ENCODE data around the gene NLRP6.
"Not testable (repeated sequence)": the region's sequence is repeated elsewhere in the genome, so short reads cannot be mapped to it uniquely, and the experiment has no call there.

Gene NLRP6

DNA sequence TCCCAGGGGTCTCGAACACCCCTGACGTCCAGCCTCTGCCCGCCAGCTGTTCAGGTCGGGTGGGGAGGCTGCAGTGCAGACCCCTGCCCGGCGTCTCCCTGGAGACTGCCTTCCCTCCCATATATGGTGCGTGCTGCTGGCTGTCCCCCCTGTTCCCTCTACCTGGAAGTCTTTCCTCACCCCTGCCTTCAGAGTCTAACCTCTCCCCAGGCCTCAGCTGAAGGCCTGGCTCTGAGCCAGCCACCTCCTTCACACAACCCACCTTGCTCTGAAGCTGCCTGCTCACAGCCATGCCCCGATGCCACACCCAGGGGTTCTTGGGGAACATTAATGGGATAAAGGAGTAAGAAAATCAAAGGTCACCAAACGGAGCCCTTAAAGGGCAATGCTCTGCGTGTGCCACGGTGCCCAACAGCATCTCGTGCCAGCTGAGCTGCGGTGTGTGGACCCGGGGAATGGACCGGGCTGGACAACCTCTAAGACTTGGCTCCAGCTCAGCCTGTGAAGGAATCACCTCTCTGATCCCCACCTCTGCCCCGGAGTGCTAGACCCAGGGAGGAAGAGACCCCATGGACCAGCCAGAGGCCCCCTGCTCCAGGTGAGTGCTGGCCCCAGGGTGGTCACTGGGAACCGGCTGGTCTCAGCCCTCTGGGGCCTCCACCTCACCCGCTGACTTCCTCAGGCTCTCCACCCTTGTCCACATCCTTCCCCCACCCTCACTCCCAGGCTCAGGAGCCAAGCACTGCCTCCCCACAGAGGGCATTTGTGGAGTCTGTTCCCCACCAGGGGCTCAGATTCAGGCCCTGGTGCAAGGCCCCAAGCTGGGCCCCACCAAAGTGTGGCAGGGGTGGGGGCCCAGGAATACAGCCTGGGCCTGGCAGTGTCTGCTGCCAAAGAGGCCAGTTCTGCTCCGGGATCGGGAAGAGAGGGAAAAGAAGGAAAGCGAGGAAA is at the start of gene NLRP6:
Gene NLRP6 (plus strand): TSS at position 407 of the 951 bp plus-strand sequence. CDS start 163 bp downstream, at position 570.
- DNase-seq (ENCODE audit: low read depth), result no peak

DNA sequence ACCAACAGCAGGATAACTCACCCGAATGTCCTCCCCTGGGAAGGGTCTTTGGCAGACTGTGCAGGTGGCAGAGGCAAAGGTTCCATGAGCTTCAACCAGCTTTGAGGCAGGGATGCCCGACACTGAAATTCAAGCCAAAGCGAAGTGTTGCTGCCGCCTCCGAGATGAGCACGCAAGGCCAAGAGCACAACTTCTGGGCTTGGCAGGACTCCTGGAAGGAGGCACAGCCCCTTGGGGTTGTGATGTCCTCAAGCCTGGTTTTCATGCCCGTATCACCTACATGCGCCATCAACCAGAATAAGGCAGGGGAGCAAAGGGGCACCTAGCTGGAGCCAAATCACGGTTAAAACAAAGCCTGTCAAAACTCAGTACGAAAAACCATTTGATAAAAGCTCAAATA is 47.8 kb upstream of the NLRP6 start:
- DNase-seq (ENCODE audit: low read depth), result no peak

DNA sequence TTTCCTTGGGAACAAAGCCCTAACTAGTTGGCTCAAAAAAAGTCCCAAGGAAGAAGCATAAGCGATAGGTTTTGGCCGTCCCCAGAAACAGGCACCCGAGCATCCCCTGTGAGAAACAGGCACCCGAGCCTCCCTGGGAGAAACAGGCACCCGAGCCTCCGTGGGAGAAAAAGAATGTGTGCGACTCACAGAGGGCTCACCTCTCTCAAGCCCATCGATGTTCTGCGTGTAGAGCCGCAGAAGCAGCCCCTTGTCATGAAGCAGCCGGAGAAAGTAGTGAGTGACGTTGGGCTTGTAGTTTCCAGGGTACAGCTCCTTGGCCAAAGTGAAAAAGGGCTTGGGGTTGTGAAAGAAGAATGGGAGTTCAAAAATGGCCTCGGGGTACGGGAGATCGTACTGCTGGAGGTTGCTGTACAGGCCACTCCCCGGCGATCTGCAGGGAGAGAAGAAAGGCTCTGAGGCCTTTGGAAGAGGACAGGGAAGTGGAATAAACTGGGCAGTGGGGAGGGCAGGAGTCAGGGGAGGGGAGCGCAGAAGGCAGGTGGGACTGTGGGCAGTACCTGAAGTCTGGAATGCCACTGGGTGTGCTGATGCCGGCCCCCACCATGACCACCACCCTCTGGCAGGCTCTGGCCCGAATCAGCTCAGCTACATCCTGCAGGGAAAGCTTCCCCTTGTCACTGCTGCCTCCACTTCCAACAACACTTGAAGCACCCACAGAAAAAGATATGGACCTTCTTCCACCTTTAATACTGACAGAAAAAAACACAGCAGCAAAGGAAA is 45.2 kb upstream of the NLRP6 start:
- DNase-seq (ENCODE audit: low read depth), result no peak

DNA sequence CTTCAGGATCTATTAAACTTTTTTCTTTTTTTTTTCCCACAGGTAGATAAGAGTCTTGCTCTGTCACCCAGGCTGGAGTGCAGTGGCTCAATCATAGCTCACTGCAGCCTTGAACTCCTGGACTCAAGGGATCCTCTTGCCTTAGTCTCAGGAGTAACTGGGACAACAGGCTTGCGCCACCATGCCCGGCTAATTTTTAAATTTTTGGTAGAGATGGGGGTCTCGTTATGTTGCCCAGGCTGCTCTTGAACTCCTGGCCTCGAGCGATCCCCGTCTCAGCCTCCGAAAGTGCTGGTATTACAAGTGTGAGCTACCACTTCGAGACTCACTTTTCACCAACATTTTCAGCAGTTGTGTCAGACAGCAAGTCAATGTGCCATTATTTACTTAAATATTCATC is 43.0 kb upstream of the NLRP6 start:
- no peak for DNase-seq (ENCODE audit: low read depth)

DNA sequence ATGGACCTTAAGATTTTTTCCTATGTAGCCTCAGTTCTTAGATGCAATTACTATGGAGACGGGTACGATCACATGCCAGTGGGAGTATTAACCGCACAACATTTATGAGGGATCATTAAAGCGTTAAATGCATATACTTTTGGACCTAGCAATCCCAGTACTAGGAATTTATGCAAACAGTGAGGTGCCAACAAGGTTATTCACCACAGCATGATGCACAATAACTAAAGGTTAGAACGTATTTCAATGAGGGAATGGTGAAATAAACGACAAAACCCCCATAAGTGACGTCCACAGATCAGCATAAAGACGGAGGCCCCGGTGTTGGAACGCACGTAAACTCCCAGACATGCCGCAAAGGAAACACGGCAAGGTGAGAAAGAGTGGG is 42.6 kb upstream of the NLRP6 start:
- no peak for DNase-seq (ENCODE audit: low read depth)

DNA sequence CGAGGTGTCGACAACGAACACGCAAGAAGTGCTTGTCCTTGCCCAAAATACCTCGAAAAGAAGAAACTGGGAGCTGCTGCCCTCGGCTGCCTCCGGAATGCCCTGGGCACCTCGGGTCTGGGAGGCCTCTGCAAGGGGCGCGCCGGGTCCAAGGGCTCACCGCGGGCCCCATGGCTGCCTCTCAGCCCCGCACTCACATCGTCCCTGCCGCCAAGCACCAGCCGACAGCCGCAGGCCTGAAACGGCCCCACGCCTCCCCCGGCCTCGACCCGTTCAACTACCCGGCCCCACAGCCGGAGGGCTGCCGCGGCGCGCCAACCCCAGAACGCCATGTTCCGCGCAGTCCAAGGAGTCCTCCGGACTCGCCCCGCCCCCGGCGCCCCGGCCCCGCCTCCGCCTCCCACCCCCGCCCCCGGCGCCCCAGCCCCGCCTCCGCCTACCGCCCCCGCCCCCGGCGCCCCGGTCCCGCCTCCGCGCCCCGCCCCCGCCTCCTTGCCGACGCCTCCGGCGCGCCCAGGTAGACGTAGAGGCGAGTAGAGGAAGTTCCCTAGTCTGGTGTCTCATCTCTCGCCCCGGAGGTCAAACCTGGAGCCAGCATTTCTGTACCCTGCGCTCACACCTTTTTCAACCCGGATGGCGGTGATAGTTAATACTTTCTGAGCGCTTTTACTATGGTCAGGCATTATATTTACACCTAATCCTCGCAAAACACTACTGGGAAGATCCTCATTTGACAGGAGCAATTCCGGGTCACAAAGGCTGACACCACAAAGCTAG is 42.0 kb upstream of the NLRP6 start, which contains the start of gene SIRT3:
Gene SIRT3 (minus strand): TSS at position 346 of the 777 bp plus-strand sequence. CDS start 14 bp downstream, at position 332.
- no peak for DNase-seq (ENCODE audit: low read depth)

DNA sequence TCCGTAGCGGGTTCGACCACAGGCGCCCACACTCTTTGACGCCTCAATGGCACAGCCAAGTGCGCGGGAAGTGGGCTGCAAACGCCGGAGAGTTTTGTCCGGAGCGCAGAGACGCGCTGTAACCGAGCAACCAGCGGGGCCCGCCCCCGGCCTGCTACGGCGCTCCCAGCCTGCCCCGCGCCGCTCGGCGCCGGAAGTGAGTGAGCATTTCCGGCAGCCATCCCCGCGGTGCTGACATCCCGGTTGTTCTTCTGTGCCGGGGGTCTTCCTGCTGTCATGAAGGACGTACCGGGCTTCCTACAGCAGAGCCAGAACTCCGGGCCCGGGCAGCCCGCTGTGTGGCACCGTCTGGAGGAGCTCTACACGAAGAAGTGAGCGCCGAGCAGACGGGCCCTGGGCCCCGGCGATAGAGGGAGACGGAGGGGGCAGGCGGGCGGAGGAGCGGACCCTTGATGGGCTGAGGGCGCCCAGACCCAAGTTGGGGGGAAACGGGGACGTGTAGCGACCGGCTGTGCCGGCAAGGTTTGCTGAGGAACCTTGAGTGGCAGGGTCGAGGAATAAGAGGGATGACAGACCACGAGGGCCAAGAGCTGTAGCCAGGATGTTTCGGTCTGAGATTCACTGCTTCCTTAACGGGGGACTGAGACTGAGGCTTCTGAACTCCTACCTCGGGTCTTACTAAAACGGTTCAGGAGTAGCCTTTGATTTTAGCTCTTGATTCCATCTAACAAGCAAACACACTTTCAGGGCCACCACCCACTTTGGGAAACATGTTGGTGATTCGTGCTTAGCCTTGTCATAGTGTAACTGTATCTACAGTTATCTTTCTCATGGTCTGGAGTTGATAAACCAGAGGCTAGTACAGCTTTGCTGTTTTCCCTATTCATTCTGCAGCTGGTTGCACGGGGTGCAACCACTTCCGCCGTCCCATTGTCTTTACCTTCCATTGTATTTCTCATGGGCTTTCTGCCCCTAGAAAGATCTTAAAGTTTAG is 41.1 kb upstream of the NLRP6 start, which contains the start of gene PSMD13:
Gene PSMD13 (plus strand): TSS at position 203 of the 994 bp plus-strand sequence. CDS start 74 bp downstream, at position 277.
- DNase-seq (ENCODE audit: low read depth), result no peak

DNA sequence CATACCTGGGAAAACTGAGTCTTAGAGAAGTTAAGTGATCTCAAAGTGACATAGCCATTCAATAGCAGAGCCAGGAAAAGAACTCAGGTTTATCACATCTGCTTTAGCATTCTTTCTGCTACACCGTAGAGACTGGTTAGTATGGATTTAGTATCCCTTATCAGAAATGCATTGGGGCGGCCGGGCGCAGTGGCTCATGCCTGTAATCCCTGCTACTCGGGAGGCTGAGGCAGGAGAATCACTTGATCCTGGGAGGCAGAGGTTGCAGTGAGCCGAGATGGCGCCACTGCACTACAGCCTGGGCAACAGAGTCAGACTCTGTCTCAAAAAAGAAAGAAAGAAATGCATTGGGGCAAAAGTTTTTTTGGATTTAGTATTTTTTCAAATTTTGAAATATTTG is 39.9 kb upstream of the NLRP6 start:
- not testable (repeated sequence) for DNase-seq (ENCODE audit: low read depth)

DNA sequence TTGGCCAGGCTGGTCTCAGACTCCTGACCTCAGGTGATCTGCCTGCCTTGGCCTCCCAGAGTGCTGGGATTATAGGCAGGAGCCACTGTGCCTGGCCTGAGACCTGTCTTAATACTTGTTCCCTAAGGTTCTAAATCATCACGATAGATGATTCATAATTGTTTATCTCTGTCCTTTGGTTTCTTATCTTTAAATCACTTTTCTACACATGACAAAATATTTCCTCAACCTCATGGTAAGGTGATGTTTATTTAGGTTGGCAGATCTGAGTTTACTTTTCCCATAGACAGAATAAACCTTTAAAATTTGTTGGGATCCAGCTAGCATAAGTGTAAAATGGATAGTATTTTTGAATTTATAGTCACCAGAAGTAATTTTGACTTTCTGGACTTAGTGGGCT is 37.9 kb upstream of the NLRP6 start:
- DNase-seq (ENCODE audit: low read depth), result no peak

DNA sequence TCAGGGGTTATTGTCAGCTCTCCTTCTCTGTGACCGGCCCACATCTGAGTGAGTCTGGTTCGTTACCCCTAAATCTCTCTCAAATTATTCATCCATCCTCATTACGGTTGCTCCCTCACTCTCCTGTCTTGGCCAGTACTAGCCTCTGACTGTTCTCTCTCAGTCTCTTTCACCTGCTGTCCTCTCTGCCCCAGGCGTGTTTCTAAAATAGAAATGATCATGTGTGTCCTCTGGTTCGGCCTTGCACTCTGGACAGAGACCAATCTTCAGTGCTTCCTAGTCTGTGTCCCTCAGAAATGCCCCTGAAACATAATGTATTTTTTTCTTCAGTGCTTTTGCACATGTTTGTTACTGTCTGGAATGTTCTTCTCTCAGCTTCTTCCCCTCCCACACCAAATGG is 36.6 kb upstream of the NLRP6 start:
- DNase-seq (ENCODE audit: low read depth), result no peak

DNA sequence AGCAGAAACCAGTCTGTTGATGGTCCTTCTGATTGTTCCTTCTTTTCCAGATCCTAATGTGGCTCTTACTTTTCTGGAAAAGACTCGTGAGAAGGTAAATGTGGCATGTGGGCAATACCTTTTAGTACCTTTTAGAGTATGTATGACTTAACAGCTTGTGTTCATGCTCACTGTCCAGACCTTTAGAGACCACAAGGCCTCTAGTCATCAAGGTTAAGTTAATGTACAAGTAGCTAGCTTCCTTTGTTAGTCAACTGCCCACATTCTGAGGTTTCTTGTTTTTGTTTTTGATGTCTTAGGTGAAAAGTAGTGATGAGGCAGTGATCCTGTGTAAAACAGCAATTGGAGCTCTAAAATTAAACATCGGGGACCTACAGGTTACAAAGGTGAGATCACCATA is 33.8 kb upstream of the NLRP6 start:
- no peak for DNase-seq (ENCODE audit: low read depth)

DNA sequence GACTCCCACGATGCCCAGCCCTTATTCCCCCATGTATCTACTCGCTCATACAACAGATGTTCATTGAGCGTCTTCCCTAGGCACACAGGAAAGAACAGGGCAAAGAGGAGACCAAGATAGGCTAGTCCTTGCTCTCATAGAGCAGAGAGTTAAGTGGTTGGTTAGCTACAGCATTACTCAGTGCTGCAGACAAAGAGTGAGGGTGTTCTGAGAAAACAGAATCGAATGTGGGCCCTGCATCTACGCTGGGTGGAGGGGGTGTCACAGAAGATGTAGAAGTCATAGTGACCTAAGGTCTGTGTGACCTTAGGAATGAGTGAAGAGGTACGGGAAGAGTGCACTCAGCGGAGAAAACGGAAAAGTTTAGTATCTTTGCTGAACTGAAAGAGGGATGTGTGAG is 29.1 kb upstream of the NLRP6 start:
- no peak for DNase-seq (ENCODE audit: low read depth)

DNA sequence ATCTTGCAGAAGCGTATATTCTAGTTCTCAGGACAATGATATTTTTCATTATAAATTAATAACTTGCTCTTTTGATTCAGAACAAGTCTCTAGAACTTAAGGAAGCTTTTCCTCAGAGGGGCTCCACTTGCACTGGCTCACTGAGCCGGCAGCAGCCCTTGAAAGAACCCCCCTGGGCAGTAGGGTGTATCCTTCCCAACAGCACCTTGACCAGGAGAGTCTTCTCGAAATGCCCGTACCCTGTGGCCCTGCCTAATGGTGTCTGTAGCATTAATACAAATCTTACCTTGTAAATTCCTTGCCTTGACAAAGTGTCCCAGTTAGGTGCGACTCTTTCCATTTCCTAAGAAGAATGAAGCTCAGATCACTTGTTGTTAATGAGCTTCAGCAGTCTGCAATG is 27.9 kb upstream of the NLRP6 start:
- no peak for DNase-seq (ENCODE audit: low read depth)

DNA sequence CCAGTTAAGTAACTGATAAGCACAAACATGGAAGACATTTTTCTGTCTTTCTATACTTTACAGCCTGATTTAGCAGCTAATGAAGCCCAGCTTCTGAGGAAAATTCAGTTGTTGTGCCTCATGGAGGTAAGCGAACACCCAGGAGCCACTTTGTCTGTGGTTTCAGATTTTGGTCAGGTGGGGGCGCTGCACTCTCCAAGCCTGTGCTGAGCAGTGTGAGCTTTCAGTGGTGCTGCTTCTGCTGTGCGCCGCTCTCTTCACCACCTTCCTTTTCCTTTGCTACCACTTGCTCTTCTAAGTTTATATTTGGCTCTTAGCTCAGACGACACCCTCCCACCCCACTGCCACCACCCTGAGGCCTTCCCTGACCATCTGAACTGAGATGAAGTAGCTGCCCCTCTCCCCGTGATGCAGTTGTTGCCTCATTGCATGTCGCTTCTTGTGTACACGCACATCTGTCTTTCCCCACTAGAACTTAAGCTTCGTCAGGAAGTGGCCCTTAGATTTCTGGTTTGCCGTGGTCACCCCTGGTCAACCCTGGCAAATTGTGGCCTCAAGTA is 27.4 kb upstream of the NLRP6 start:
- DNase-seq (ENCODE audit: low read depth), result no peak

DNA sequence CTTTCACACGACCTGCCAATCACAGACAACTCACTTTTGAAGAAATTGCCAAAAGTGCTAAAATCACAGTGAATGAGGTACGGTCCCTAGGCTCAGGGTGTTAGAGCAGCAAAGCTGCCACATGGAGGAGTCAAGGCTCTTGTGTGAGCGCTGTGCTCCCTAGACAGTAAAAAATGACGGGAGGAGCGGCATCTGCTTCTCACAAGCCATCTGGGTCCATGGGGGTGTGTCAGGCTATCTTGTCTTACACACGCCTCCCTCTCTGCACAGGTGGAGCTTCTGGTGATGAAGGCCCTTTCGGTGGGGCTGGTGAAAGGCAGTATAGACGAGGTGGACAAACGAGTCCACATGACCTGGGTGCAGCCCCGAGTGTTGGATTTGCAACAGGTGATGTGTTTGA is 26.7 kb upstream of the NLRP6 start:
- DNase-seq (ENCODE audit: low read depth), result no peak

DNA sequence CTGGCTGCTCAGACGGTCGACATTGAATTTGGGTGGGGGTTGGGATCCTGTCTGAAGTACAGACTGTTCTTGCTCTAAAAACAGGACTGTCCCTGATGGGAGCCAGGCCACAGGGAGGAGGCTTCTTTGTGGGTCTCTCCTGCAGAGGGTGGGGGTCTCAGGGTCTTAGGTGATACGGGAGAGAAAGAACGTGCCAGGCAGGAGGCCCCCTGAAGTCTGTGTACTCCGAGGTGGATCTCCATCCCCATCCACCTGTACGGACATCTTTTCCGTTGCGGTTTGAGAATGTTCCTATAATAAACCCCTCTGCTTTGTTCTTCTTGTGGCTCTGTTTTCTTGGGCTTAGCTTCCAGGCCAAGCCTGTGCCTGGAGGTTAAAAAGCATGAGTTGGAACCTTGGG is 25.5 kb upstream of the NLRP6 start:
- DNase-seq (ENCODE audit: low read depth), result no peak

DNA sequence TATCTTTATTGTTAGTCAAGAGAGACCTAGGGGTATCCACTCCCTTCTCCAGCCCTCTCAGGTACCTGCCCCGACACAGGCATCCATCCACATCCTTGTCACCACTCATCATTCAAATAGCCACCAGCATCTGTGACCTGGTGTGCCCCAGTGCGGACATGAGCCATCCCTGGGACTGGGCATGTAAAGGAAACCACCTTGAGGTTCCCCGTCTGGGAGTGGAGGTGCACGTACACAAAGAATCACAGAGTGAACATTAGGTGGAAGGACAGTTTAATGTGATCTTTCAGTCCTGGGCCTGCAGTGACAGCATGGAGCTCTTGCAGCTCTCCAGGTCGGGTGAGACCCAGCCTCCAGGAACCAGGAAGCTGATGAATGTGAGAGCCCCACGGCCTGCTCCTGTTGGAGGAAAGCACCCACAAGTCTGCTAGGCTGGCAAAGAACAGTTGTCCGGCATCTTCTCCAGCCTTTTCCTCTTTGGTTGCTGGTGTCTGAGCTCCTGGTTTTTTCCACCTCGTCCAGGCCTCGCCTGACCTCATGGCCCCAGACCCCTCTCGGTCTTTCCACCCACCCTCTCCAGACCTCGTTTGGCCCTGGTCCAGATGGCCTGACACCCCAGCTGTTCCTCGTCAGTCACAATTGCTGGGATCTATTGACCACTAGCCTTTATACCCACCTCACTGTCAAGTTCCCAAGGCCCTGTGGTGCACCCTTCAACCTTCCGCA is 24.9 kb upstream of the NLRP6 start:
- no peak for DNase-seq (ENCODE audit: low read depth)

DNA sequence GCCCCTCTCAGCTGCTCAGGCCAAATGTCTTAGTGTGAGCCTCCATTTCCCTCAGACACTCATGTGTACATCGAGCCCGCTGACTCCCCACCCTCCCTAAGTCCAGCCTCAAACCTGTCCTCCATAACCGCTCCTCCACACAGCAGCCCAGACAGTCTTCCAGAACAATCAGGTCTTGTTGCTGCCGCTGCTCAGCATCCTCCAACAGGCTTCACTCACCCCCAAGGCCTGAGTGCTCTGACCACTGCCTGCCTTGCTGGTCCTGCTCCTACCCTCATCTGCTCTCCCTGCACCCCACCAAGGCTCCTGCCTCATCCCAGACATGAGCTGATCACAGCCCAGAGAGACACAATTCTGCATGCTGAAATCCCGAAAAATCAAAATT is 24.3 kb upstream of the NLRP6 start:
- DNase-seq (ENCODE audit: low read depth), result no peak

DNA sequence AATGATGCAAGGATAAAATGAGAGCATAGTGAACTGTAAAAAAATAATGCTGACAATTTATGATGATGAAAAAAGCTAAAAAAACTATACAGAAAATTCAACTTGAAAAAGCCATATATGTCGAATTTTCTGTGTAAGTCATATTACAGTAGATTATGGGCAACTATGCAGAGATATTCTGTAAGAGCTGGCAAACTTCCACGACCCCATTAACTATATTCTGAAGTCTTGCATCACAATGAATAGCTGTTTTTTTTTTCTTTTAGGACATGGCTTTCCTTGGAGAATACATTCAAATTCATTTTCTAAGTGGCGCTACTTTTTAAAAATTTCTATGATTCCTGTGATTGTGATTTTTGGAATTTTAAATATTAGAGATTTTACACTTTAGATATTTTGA is 23.0 kb upstream of the NLRP6 start:
- DNase-seq (ENCODE audit: low read depth), result no peak

DNA sequence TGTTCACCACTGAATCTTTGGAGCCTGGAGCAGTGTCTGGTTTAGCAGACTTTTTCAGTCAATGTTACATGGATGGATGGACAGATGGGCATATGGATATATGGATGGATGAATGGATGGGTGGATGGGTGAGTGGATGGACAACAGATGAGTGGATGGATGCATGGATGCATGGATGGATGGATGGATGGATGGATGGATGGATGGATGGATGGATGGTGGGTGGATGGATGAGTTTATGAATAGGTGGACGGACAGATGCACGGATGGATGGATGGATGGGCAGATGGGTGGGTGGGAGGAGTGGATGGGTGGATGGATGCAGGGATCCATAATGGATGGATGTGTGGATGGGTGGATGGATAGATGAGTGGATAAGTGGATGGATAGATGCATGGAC is 22.4 kb upstream of the NLRP6 start:
- no peak for DNase-seq (ENCODE audit: low read depth)
